Measurements from ENCODE around the gene DAB2IP.

Gene DAB2IP

DNA sequence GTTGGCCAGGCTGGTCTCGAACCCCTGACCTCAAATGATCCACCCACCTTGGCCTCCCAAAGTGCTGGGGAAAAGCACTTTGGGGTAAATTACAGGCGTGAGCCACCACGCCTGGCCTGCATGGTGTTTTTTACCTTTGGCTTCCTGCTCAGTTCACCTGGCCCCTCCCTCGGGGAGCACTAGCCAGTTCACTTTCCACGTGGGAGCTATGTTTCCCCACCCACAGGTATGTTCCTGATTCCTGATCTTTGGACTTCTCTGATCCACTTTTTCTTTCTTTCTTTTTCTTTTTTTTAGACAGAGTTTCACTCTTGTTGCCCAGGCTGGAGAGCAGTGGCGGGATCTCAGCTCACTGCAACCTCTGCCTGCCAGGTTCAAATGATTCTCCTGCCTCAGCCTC is 15.8 kb downstream of the DAB2IP start:
- no peak for DNase-seq

DNA sequence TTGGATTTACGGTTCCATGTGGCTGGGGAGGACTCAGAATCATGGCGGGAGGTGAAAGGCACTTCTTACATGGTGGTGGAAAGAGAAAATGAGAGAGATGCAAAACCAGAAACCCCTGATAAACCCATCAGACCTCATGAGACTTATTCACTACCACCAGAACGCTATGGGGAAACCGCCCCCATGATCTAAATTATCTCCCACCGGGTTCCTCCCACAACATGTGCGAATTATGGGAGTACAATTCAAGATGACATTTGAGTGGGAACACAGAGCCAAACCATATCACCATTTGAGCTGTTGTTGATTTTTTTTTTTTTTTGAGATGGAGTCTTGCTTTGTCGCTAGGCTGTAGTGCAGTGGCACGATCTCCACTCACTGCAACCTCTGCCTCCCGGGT is 16.5 kb downstream of the DAB2IP start:
- no peak for DNase-seq

DNA sequence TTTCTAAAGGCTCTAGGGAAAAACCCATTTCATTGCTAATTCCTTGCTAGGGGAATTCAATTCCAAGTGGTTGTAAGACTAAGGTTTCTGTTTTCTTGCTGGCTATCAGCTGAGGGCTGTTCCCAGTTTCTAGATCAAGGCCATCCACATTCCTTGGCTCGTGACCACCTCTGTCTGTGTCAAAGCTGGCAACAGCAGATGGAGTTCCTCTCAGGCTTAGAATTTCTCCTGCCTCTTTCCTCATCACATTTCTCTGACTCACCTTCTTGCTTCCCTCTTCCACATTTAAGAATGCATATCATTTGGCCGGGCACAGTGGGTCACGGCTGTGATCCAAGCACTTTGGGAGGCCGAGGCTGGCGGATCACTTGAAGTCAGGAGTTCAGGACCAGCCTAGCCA is 19.0 kb downstream of the DAB2IP start:
- DNase-seq: no peak

DNA sequence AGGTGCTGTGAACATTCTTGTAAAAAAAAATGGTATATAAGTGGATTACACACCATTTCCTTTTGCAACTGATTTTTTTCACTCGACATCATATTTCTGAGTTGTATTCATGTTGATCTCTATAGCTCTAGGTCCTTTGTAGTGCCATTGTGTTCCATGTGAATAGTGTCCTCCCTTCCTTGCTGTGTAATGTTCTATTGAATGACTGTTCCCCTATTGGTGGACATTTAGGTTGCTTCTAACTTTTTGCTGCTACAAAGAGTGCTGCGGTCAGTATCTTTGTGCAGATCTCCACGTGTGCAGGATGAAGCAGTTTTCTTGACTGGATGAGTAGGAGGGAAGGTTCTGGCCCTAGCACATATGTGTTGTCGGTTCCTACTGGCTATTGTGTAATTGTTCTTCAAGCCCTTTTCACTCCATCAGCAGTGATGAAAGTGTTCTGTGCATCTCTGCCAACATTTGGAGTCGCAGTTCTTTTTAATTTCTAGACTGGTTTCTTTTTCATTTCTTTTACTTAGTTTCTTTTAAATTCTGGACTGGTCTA is 20.2 kb downstream of the DAB2IP start:
- no peak for DNase-seq

DNA sequence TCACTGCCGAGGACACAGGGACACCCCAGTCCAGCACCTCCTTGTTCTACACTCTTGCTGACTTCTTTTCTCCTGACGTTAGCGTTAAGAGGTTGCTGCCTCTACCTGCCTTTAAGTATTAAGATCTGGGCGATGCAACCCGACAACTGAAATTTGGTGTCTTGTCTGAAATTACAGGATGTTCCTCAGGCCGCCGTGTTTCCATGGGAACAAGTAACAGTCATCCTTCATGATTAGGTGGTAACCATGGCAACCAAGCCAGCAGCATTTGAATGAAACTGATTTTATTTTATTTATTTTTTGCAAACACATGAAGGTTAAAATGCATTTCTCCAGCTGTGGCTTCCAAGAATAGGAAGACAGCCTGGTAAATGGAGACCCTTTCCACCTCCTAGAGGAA is 20.8 kb downstream of the DAB2IP start:
- DNase-seq: no peak

DNA sequence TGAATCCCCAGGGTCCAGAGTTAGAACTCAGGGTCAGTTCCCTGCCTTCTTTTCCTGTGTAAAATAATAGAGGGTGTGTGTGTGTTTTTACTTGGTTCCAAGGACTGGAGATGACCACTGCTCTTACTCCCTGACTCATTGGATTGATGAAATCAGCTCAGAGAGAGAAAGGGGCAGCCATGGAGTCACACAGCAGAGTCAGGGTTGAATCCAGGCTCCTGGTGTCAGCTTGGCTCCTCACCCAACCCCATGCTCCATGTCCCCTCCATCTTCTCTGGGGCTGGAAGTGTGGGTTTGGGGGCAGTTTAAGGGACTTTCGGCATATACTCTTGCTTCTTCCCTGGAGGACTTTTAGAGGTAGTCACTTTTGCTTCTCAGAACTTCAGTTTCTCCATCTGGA is 21.6 kb downstream of the DAB2IP start:
- no peak for DNase-seq

DNA sequence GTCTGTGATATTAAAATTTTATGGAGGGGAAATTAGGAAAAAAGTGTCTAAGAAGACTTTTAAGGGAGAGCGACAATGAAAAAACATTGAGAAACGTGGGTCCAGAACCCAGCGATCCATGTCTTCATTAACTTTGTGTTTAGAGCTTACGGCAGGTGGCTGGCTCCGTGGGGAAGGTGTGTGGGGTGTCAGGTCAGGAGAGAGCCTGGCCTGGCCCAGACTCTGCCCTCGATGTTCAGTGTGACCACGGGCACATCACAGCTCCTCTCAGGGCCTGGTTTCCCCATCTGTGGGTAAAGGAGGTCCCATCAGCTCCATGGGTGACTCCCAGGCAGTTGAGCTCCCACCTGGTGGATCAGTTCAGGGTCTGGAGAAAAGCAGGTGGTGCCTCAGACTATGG is 22.1 kb downstream of the DAB2IP start:
- no peak for DNase-seq

DNA sequence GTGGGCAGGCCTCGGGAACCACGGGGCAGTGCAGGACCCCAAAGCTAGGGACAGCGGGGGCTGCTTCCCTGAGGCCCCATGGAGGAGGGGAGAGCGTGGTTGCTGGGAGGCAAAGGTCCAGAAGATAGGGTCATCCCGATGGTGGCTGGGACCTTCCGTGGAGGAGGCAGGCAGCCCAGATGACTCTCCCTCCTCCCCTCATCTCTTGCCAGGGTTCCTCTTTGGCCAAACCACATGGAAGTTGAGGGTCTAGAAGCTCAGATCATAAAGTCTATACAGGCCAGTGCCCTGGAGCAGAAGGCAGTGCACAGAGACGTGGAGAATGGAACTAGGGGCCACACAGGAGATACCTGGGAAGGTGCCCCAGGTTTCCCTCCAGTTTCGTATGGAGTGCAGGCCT is 22.6 kb downstream of the DAB2IP start:
- DNase-seq: no peak

DNA sequence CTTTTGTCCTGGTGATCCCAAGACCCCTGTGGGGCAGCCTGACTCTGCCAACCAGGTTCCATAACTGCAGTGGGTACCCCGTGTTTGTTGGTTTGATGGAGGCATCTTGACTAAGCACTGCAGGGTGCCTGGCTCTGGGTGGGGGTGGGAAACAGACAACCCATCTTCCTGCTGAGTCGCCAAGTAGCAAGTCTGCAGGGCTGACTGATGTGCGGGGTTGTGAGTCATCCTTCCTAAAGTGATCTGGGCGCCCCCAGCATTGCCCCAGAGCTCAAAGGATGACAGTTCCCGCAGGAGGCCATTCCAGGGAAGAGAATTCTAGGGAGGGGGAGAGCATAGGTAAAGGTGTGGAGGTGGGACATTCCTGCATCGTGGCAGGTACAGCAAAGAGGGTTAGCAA is 23.5 kb downstream of the DAB2IP start:
- no peak for DNase-seq

DNA sequence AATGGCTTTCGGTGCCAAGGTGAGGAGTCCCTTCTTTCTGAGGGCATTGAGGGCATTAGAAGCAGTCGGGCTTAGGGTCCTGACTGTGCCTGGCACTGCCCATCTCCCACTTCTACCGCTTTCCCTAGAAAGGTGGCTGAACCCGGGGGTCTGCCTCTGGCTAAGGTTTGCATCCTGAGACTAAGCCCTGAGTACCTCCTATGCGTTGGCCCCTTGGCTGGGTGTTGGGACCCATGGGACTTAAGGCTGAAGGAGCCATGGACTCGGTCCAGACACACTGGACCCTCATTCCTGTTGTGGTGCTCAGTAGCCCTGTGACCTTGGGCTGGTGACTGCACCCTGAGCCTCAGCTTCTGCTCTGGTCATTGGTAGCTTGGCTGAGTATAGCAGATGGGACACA is 23.9 kb downstream of the DAB2IP start:
- no peak for DNase-seq

DNA sequence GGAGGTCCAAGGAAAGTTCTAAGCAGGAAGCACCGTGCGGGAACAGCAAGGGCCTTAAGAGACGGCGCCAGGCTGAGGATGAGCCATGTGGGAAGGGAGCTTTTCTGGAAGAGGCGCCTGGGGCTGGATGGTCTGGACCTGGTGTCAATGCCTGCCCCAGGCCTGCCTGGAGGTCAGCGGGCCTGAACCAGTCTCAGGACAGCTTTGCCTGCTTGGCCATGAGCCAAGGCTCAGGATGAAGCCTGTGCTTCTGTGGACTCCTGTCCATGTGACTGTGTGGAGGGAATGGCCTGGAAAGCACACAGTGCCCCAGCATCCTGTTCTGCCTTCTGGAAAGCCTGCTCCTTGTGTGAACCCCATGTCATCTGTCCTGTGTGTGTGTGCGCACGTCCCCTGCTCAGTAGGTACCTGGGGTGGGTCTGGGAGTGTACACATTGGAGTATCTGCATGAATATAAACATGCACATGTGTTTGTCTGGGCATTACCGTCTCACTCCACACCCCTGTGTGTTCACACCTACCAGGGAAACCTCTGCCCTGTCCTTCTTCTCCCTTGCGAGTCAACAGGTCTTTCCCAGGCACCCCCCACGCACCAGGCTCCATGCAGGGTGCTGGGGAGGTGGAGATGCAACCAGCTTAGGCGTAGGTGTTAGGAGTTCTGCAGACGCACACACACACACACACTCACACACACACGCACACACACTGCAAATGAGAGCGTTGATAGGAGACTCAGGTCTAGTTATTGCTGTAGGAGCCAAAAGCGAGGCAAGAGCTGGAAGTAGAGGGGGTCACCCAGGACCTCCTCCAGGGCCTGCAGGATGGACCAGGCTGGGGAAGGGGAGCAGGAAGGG is 24.8 kb downstream of the DAB2IP start:
- no peak for DNase-seq

DNA sequence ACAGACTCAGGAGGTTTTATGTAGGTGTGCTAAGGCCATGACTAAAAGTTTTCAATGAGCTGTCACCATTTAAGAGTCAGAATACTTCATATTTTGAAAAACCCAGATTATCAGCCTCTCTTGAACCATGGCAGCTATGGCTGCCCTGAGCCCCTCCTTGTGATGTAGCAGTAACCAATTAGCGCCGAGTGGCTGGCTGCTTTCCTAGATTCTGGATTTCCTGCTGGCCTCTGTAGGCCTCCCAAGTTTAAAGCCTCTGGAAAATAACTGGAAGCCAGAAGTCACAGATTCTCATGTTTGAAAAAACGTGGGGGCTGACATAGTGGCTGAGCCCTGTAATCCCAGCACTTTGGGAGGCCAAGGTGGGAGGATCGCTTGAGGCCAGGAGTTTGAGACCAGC is 25.5 kb downstream of the DAB2IP start:
- no peak for DNase-seq

DNA sequence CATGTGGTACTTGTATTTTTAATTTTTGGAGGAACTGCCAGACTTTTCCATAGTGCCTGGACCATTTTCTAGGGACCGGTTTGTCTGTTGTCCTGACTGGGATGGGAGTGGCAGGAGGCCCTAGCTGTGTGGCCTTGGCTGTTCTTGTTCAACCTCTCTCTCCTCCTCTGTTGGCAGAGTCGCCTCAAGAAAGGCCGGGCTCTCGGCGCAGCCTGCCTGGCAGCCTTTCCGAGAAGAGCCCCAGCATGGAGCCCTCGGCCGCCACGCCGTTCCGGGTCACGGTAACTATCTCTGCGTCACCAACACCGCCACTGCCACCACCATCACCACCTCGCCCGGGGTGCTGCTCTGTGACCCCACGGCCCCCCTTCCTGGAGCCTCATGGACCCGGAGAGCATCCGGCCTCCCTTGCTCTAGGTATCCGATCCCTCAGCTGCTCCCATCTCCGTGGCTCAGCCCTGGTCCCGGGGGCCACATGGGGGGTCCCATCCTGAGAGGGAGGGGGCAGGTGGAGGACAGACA is 27.1 kb downstream of the DAB2IP start:
- DNase-seq: no peak

DNA sequence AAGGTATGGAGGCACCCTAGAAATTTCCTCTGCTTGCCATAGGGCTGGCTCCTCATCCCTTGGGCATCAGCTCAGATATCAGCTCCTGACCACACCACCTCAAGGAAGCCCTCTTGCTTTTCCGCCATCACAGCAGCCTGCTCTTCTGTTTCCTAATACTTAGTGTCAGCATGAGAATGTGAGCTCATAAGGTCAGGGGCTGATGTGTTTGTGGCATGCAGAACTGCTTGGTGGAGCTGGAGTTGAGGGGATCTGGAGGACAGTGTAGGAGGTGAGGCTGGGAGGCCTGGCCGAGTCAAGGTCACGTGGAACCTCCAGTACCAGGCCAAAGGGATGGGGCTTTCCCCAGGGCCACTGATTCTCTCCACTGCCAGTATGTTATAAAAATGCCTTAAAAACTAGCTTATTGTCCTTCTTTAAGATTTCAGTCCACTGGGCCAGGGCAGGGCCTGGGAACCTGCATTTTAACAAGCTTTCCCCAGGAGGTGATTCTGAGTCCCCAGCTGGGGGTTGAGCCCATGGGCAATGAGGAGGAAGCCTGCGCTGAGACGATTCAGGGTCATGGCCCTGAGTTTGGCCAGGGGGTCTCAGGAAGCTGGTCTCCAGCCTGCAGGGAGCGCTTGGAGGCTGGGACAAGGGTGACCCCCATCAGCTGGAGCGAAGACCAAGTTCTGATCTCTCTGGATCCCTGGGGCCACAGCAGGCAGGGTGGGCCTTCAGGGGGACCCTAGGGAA is 28.6 kb downstream of the DAB2IP start:
- no peak for DNase-seq

DNA sequence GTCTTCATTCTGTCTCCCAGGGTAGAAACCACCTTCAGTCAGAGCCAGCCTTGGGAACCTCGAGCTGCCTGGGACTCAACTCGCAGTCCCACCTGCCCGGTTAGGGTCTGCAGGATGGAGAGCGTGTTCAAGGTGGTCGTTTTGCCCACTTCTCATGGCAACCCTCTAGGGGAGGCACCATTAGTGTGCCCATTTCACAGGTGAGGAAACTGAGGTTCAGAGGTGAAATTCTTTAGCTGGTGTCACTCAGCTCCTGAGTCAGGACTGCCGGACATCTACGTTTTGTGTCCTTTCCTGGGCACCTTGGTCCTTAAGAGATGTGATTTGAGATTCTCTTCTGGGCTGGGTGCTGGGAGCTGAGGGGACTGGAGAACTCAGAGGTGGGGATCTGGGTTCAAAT is 30.0 kb downstream of the DAB2IP start:
- no peak for DNase-seq

DNA sequence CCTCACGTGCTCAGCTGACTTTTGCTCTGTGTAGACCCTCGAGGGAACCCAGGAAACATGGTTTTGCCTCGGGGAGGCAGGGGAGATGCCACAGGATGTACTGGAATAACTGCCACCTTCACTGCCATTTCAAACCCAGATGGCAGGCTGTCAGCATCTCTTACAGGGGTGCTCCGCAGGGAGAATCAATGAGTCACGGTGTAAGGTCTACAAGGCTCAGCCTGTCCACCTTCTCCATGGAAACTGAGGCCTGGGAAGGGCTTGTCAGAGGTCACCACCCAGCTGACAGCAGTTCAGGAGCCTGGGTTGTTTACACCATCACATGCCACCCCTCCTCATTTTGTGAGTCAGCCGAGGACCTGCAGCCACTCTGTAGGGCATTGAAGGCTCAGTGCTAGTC is 30.8 kb downstream of the DAB2IP start:
- DNase-seq: no peak

DNA sequence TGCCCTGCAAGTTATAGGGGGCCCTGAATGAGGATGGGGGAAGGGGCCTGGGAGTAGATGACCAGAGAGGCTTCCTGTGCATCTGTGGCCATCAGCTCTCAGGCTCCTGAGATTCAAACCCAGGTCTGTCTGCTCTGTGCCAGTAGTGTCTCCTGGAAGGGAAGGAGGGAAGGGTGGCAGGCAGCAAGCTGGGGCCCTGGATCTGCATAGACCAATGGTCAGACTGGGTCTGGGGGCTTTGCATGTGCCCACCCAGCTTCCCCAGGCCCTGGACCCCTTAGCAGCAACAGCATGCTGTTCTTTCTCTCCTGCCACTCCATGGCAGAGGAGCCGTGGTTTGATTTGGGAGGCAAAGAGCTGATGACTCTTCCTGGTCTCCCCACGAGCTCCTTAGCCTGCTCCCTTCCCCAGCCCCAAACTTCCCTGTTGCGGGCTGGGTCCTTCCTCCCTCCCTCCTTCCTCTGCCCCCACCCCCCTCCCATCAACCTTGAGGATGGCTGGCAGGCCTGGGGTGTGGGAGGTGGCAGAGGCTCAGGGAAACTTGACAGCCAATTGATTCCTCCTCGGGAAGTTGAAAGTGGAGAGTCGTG is 31.6 kb downstream of the DAB2IP start:
- no peak for DNase-seq

DNA sequence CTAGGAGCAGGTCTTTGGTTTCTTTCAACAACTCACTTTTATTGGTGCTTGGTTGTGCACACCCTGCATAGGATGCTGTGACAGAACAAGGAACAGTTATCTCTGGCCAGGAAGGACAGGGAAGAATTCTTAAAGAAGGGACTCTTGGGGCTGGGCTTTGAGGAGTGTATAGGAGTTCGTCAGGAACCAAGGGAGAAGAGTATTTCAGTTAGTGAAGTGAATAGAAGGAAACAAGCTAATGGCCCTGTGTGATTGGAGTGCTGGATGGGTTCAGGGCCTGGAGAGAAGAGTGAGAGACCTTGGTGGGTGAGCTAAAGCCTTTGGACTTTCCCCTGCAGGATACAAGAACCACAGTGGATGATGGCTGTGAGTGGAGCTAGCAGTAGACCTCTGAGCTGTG is 32.2 kb downstream of the DAB2IP start:
- no peak for DNase-seq

DNA sequence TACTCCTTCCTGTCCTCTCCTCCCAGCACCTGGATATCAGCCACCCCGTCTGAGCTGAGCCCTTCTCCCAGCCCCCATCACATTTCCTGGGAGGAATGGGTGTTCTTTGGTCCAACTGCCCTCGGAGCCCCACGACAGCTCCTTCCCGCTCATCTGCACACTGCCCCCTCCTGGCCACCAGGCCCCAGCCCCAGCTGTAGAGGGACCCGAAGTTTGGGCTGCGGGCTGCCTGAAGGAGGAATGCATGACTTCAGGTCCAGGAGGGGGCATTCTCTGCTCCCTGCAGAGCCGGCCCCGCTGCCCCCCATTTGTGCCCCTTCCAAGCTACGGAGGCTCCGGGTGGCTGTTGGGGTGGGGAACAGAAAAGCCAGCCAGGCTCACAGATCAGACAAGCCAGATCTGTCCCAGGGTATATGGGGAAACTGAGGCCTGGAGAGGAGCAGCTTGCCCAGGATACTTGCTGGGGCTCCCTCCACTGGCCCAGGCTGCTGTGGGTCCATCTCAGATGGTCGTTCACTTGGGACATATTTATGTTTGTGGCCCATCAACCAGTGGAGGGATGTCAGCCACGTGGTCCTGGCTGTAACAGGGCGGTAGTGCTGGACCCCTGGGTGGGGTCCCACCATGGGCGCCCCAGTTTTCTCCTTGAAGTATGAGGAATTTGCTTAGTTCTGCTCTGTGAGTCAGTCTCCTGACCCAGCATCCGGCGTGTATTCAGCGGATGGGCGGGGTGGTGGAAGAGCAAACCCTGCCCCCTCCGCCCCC is 33.1 kb downstream of the DAB2IP start:
- DNase-seq: no peak

DNA sequence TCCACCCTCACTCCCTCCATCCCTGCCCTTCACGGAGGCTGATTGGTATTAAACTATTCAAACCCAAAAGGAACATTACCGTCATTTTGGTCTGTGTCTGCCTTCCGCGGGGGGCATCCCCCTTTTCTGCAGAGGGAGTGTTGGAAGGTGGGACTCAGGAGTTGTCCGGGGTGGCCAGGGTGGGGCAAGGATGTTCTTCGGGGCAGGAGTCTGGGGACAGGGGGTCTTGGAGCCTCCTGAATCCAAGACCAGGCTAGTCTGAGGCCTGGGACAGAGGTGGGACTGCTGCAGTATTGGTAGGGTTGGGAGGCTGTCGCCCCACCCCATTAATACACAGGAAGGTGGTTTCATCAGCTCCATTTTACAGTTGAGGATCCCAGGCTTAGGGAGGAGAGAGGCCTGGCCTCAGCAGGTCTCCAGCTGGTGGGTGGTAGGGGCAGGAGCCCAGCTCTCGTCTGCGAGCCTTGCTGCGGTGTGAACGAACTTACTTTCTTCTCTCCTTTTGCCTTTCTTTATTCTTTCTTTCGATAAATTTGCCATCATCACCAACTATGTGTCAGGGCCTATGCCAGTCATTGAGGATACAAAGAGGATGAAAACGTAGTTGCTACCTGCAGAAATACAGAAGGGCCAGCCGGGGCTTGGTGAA is 33.8 kb downstream of the DAB2IP start:
- no peak for DNase-seq

DNA sequence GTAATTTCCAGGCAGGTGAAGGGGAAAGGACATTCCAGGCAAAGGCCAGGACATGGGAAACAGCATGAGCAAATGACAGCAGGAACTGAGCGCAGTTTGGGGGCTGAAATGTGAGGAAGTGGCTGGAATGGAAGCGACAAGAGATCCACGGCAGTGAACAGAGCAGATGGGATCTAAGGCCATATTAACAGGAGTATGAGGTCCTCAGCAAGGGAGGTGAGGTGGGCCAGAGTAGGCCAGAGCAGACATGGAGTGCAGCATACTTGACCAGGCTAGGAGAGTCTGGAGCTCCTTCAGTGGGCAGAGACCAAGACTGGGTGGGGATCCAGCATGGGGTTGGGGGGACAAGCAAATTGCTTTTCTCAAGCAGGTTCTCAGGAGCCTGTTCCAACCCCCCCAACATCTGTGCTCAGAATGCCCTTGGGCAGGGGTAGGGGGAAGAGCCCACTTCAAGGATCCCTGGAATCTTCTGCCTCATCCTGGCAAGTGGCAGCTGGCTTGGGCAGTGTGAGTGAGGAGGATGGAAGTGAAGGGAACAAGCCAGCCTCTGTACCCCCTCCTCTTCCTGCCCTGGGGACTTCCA is 34.5 kb downstream of the DAB2IP start:
- DNase-seq: no peak
